Posterior cingulate gyrus (tissue), 11 donors: ENCODE results near the gene SMG6.

Source experiments
- DNase-seq, 10 donors: peaks; one replicate each; pipeline versions ENCODE4 v3.0.0 to v3.0.0-alpha.2; 2020 to 2021; ENCODE audit warnings: mixed read lengths in 3 of 10
- intact Hi-C: fragments of 100-400 bp; cut with DNase I; formaldehyde crosslinking; loops from one replicate; pipeline ENCODE4 v1.15.1; 2023

Gene SMG6

GRCh38 chr17:2057760-2058585 lies 245.6 kb downstream of the SMG6 start:
- intact Hi-C loops = no loop called here
- DNase-seq = no peak

- intact Hi-C loops = no loop called here
These were observed 246.3 kb downstream of the SMG6 start for GRCh38 chr17:2057175-2057759.

GRCh38 chr17:2056206-2057174 lies 247.1 kb downstream of the SMG6 start:
- DNase-seq = no peak
- intact Hi-C loops = no loop called here

More at GRCh38 chr17:2057175-2057759, 246.3 kb downstream of the SMG6 start:
- no peak for DNase-seq

GRCh38 chr17:2055292-2056205 lies 248.0 kb downstream of the SMG6 start:
- intact Hi-C loops = loop anchor here (1.0 kb wide), 1 partner anchor 189 kb away; no protein-coding TSS in a partner anchor
- no peak for DNase-seq

GRCh38 chr17:2054512-2055291 lies 248.9 kb downstream of the SMG6 start, which contains the start of gene HIC1:
TSS of gene HIC1 (plus strand) at chr17:2055103. CDS start at chr17:2056691, 1,588 bp downstream.
- intact Hi-C loops = loop anchor here (1.0 kb wide), 1 partner anchor 190 kb away; no protein-coding TSS in a partner anchor
- peak in 9 of 10 donors; percentile 38 to 95 (median 57) for DNase-seq

- intact Hi-C loops = no loop called here
- DNase-seq = no peak
These were observed 249.4 kb downstream of the SMG6 start for GRCh38 chr17:2054262-2054511.

- DNase-seq = peak; percentile 45 to 95 (median 70)
- intact Hi-C loops = no loop called here
These were observed 250.0 kb downstream of the SMG6 start for GRCh38 chr17:2053380-2054261.

- no peak for DNase-seq
- intact Hi-C loops = no loop called here
These were observed 251.5 kb downstream of the SMG6 start for GRCh38 chr17:2051933-2052559.

GRCh38 chr17:2051061-2051932 lies 252.3 kb downstream of the SMG6 start:
- peak in 5 of 10 donors; percentile 37 to 92 (median 59) for DNase-seq
- intact Hi-C loops = no loop called here

GRCh38 chr17:2050300-2051060 lies 253.1 kb downstream of the SMG6 start:
- peak in 6 of 10 donors; percentile 32 to 88 (median 57) for DNase-seq

GRCh38 chr17:2049333-2050299 lies 254.0 kb downstream of the SMG6 start:
- DNase-seq = peak; percentile 61 to 97 (median 77)
- intact Hi-C loops = no loop called here

More at GRCh38 chr17:2050300-2051060, 253.1 kb downstream of the SMG6 start:
- intact Hi-C loops = no loop called here

- intact Hi-C loops = no loop called here
- no peak for DNase-seq
These were observed 254.8 kb downstream of the SMG6 start for GRCh38 chr17:2048805-2049204.

- no peak for DNase-seq
- intact Hi-C loops = no loop called here
These were observed 256.0 kb downstream of the SMG6 start for GRCh38 chr17:2047590-2047989.

- DNase-seq = no peak
- intact Hi-C loops = no loop called here
These were observed 259.2 kb downstream of the SMG6 start for GRCh38 chr17:2044263-2044894.
